SK-N-SH (cell line): Measurements from ENCODE around the gene HSPG2. TPM values are rescaled to one million over a fixed set of nuclear protein-coding genes. Genes with fewer than 3 reads are reported as not detected.

Source experiments
- CTCF ChIA-PET: fragments of 300-600, 350-600 bp; formaldehyde crosslinking; extraction: SDS; loops from one replicate; lab custom pipeline; 2021; lab: Yijun Ruan, JAX
- POLR2A ChIA-PET: fragments of 350-600 bp; sonication (Branson Sonifier 250); formaldehyde crosslinking; extraction: SDS; loops from one replicate; lab custom pipeline; 2020; ENCODE audit warnings: antibody characterized with exemption, inconsistent platforms; lab: Yijun Ruan, JAX
- DNase-seq: peaks from one replicate; pipeline ENCODE4 v3.0.0; 2012
- H2AFZ ChIP-seq: fragments of 200-600 bp; sonication (generic); 2 replicates; pipeline ENCODE4 v1.8.1; 2016; ENCODE audit warnings: antibody characterized with exemption, mild to moderate bottlenecking, low read depth
- H3F3A ChIP-seq: fragments of 200-600 bp; sonication (generic); replicated peaks from 2 replicates; pipeline ENCODE3; 2016; ENCODE audit warnings: antibody characterized with exemption, mild to moderate bottlenecking; ENCODE audit not compliant: insufficient read depth
- H3K27ac ChIP-seq, 2 experiments: fragments of 200-500 bp in 1 of 2; fragments of 200-600 bp in 1 of 2; sonication (Bioruptor generic) in 1 of 2; sonication (generic), shearing (Covaris generic) in 1 of 2; 2 replicates each; pipeline versions ENCODE4 v1.5.1 to v1.6.1; 2014 to 2016; ENCODE audit warnings: low read depth in 2 of 2, inconsistent platforms in 1 of 2, low read length in 1 of 2, mild to moderate bottlenecking in 1 of 2, mixed read lengths in 1 of 2
- H3K27me3 ChIP-seq: fragments of 200-600 bp; sonication (generic), shearing (Covaris generic); 2 replicates; pipeline ENCODE4 v1.6.1; 2016; ENCODE audit warnings: mixed run types; ENCODE audit not compliant: insufficient read depth
- H3K36me3 ChIP-seq, 2 experiments: fragments of 200-500 bp in 1 of 2; fragments of 200-600 bp in 1 of 2; sonication (Bioruptor generic) in 1 of 2; sonication (generic) in 1 of 2; replicated peaks in 1 of 2; 2 replicates each; pipeline versions ENCODE3 to v1.5.1; 2014 to 2016; ENCODE audit warnings: low read length in 1 of 2, mild to moderate bottlenecking in 1 of 2; ENCODE audit not compliant: insufficient read depth in 2 of 2, control insufficient read depth in 1 of 2
- H3K4me1 ChIP-seq, 2 experiments: fragments of 200-500 bp in 1 of 2; fragments of 200-600 bp in 1 of 2; sonication (Bioruptor generic) in 1 of 2; sonication (generic), shearing (Covaris generic) in 1 of 2; 2 replicates each; pipeline versions ENCODE4 v1.5.1 to v1.6.1; 2014 to 2016; ENCODE audit warnings: low read depth in 1 of 2, low read length in 1 of 2, mixed run types in 1 of 2; ENCODE audit not compliant: insufficient read depth in 2 of 2, control insufficient read depth in 1 of 2
- H3K4me2 ChIP-seq: fragments of 200-600 bp; sonication (generic), shearing (Covaris generic); 2 replicates; pipeline ENCODE4 v1.6.1; 2017; ENCODE audit warnings: mixed run types
- H3K4me3 ChIP-seq, 2 experiments: fragments of 200-500 bp in 1 of 2; fragments of 200-600 bp in 1 of 2; sonication (Bioruptor generic) in 1 of 2; sonication (generic), shearing (Covaris generic) in 1 of 2; 2 replicates each; pipeline versions ENCODE4 v1.5.1 to v1.8.1; 2014 to 2016; ENCODE audit warnings: low read depth in 2 of 2, inconsistent platforms in 1 of 2, low read length in 1 of 2, mild to moderate bottlenecking in 1 of 2, mixed read lengths in 1 of 2, moderate library complexity in 1 of 2
- H3K79me2 ChIP-seq: fragments of 200-600 bp; sonication (generic); 2 replicates; pipeline ENCODE4 v1.8.1; 2017; ENCODE audit warnings: mild to moderate bottlenecking; ENCODE audit not compliant: insufficient read depth
- H3K9ac ChIP-seq: fragments of 200-600 bp; sonication (generic); 2 replicates; pipeline ENCODE4 v1.6.1; 2017; ENCODE audit warnings: mixed run types
- H3K9me2 ChIP-seq: fragments of 200-600 bp; sonication (generic); 2 replicates; pipeline ENCODE4 v1.6.1; 2017; ENCODE audit warnings: mixed run types
- H3K9me3 ChIP-seq: fragments of 200-600 bp; sonication (generic); 2 replicates; pipeline ENCODE4 v1.6.1; 2017; ENCODE audit warnings: mixed run types, mild to moderate bottlenecking, moderate library complexity
- H4K20me1 ChIP-seq: fragments of 200-600 bp; sonication (generic); 2 replicates; pipeline ENCODE4 v1.6.1; 2017; ENCODE audit warnings: mild to moderate bottlenecking, mixed run types; ENCODE audit not compliant: insufficient read depth
- CHD2 ChIP-seq: fragments of 150-350 bp; IDR thresholded peaks from 2 replicates; pipeline ENCODE4 v1.6.1; 2018; ENCODE audit warnings: low read length; ENCODE audit not compliant: partially characterized antibody
- FOSL2 ChIP-seq: IDR thresholded peaks from 2 replicates; pipeline ENCODE4 v1.4.0; 2012; ENCODE audit warnings: low read depth, mild to moderate bottlenecking, moderate library complexity, borderline replicate concordance
- FOXJ3 ChIP-seq: sonication (generic); formaldehyde crosslinking; IDR thresholded peaks from 2 replicates; pipeline ENCODE4 v1.5.1; 2020; ENCODE audit warnings: mild to moderate bottlenecking, missing genetic modification reagents
- GABPA ChIP-seq: IDR thresholded peaks from 2 replicates; pipeline ENCODE4 v1.4.0; 2012; ENCODE audit warnings: low read depth, mild to moderate bottlenecking
- REST ChIP-seq: IDR thresholded peaks from 2 replicates; pipeline ENCODE4 v1.6.1; 2012; ENCODE audit warnings: mild to moderate bottlenecking, low read depth, low read length, moderate library complexity
- RFX5 ChIP-seq: IDR thresholded peaks from 2 replicates; pipeline ENCODE4 v1.6.1; 2012; ENCODE audit warnings: mild to moderate bottlenecking, improper control_type of control experiment, low read length
- SMC3 ChIP-seq: IDR thresholded peaks from 2 replicates; pipeline ENCODE4 v1.6.1; 2012; ENCODE audit warnings: low read depth, low read length, improper control_type of control experiment
- ZBTB33 ChIP-seq: IDR thresholded peaks from 2 replicates; pipeline ENCODE4 v1.4.0; 2012; ENCODE audit warnings: low read depth, borderline replicate concordance
- WGBS: methylation state at CpG from one replicate; pipeline ENCODE4 v1.1.6; 2017; ENCODE audit warnings: low lambda C conversion rate; 5-methylcytosine and 5-hydroxymethylcytosine counted together
- polyA plus RNA-seq, 3 experiments: library from polyadenylated mRNA; depleted of rRNA; stranded (reverse); fragments of >200 nt; gene quantifications; 2 replicates each; pipeline ENCODE4 v1.2.3, GENCODE V29; 2012
- TF ChIP-seq, protein P1 (sequence below): IDR thresholded peaks from 2 replicates; pipeline ENCODE4 v1.4.0; 2012; ENCODE audit warnings: low read depth, borderline replicate concordance

Gene HSPG2
- polyA plus RNA-seq, 1 of the 3 experiments (the other 2 are of a cell fraction), result 28.9 TPM

GRCh38 chr1:21951226-21951870, 14.2 kb upstream of the HSPG2 start:
- Histone ChIP-seq H3K27ac (no peak overlapping the region), H2AFZ (no peak overlapping the region), H3K4me1 (peaks cover 2 to 7% of the 10 kb centered on the region in 2 experiments; a peak in 2 of 4 replicates), H3K4me3 (no peak overlapping the region), H3K9me2 (no peaks in the 10 kb centered on the region), H3K9ac (no peak overlapping the region), H3K36me3 (no peaks in the 10 kb centered on the region), H3K79me2 (no peaks in the 10 kb centered on the region), H3F3A (no peaks in the 10 kb centered on the region), H3K9me3 (no peaks in the 10 kb centered on the region), H4K20me1 (no peaks in the 10 kb centered on the region), H3K27me3 (no peaks in the 10 kb centered on the region), H3K4me2 (no peak overlapping the region)
- DNase-seq, result no peak
- POLR2A ChIA-PET, result no interaction called here
- CTCF ChIA-PET, result interaction anchor here (1.1 to 4.5 kb wide), 2 partner anchors 12 to 13 kb away, joined by 3 to 19 read pairs; no protein-coding TSS in a partner anchor
- no peak for TF ChIP-seq REST
- 84% methylated on average over 6 of the region's 12 CpGs for WGBS

DNA sequence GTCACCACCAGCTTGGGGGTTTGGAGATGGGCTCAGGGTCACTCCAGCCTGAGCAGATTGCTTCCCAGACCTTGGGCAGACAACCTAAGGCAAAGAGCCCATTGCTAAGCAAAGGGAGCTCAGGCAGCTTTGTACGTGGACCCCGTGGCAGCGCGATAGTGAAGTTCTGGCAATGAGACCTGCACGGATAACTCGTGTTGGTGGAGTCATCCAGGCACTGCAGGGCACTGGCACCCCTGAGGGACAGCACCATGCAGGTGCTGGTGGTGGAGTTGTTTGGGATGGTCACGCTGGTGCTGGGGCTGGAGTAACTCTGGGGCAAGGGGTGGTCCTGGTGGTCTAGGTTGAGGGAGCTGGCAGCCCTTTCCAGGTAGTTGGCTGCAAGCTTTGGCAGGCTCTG, 13.6 kb upstream of the HSPG2 start:
- POLR2A ChIA-PET, result no interaction called here
- WGBS, result no CpG with 5 or more reads among the region's 7 CpGs

More for the DNA sequence above, 13.6 kb upstream of the HSPG2 start:
- Histone ChIP-seq H3K9ac (no peak overlapping the region), H3K36me3 (no peaks in the 10 kb centered on the region), H2AFZ (no peak overlapping the region), H3K4me2 (no peak overlapping the region), H3K27me3 (no peaks in the 10 kb centered on the region), H3K4me1 (peaks cover 0 to under 1% of the 10 kb centered on the region in 2 experiments; a peak in 1 of 4 replicates), H3K9me2 (no peaks in the 10 kb centered on the region), H4K20me1 (no peaks in the 10 kb centered on the region), H3K4me3 (no peak overlapping the region), H3K9me3 (no peaks in the 10 kb centered on the region), H3K27ac (no peak overlapping the region), H3F3A (no peaks in the 10 kb centered on the region), H3K79me2 (no peaks in the 10 kb centered on the region)
- CTCF ChIA-PET, result interaction anchor here (1.1 to 4.5 kb wide), 2 partner anchors 11 to 14 kb away, joined by 3 to 19 read pairs; no protein-coding TSS in a partner anchor
- DNase-seq, result no peak
- TF ChIP-seq CHD2, result no peak
- TF ChIP-seq FOXJ3 (CRISPR knock-in tag), result no peak
- no peak for TF ChIP-seq SMC3
- TF ChIP-seq ZBTB33, result no peak
- TF ChIP-seq RFX5, result no peak
- no peak for TF ChIP-seq GABPA
- TF ChIP-seq, protein P1, sequence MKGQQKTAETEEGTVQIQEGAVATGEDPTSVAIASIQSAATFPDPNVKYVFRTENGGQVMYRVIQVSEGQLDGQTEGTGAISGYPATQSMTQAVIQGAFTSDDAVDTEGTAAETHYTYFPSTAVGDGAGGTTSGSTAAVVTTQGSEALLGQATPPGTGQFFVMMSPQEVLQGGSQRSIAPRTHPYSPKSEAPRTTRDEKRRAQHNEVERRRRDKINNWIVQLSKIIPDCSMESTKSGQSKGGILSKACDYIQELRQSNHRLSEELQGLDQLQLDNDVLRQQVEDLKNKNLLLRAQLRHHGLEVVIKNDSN, result no peak
- TF ChIP-seq FOSL2, result no peak
